Effector memory CD8-positive, alpha-beta T cell (primary cell): ENCODE results near the gene PYGO2.

Experiments used
- ATAC-seq: fragments of 150-1000 bp; cut with Tn5 transposase; replicated peaks from 2 replicates; pipeline ENCODE4 v1.10.0; 2021; ENCODE audit warnings: mild to moderate bottlenecking, moderate library complexity
- DNase-seq, 3 experiments: peaks; one replicate each; pipeline ENCODE4 v3.0.0; 2021
- H3K27ac Mint-ChIP-seq, 2 donors: one replicate each; pipeline ENCODE4 v1.8.0; 2022; ENCODE audit warnings: mild to moderate bottlenecking in 2 of 2, mixed read lengths in 2 of 2, moderate library complexity in 2 of 2
- H3K27me3 Mint-ChIP-seq, 2 donors: one replicate each; pipeline ENCODE4 v1.8.0; 2022; ENCODE audit warnings: mixed read lengths in 2 of 2
- H3K36me3 Mint-ChIP-seq: one replicate; pipeline ENCODE4 v1.8.0; 2022; ENCODE audit warnings: mild to moderate bottlenecking, moderate library complexity, mixed read lengths; ENCODE audit not compliant: insufficient read depth
- H3K4me1 Mint-ChIP-seq, 2 donors: one replicate each; pipeline ENCODE4 v1.8.0; 2022; ENCODE audit warnings: low read depth in 2 of 2, mixed read lengths in 2 of 2
- H3K4me3 Mint-ChIP-seq, 2 donors: one replicate each; pipeline ENCODE4 v1.8.0; 2022; ENCODE audit warnings: mild to moderate bottlenecking in 2 of 2, mixed read lengths in 2 of 2, moderate library complexity in 2 of 2
- H3K9me3 Mint-ChIP-seq, 2 donors: one replicate each; pipeline ENCODE4 v1.8.0; 2022; ENCODE audit warnings: mixed read lengths in 2 of 2

The PYGO2 gene

GRCh38 chr1:154970631-154971340 lies 9.2 kb upstream of the PYGO2 start, which contains the start of gene SHC1:
TSS of gene SHC1 (minus strand) at chr1:154970747. CDS start at chr1:154970526, 221 bp downstream.
- ATAC-seq (no peak), DNase-seq (no peak)
- H3K4me3 Mint-ChIP-seq, result peak within 1 kb of the TSS in 1 of 2 donors; percentile 19
- H3K36me3 Mint-ChIP-seq, result peaks cover 36% of the 10 kb centered on the region
- H3K27me3 Mint-ChIP-seq, result no peaks in the 10 kb centered on the region
- peak within 1 kb of the TSS; percentile 33 to 87 for H3K27ac Mint-ChIP-seq
- peaks cover 27 to 30% of the 10 kb centered on the region in 2 donors for H3K4me1 Mint-ChIP-seq
- no peaks in the 10 kb centered on the region for H3K9me3 Mint-ChIP-seq

GRCh38 chr1:154969860-154970452 lies 8.4 kb upstream of the PYGO2 start:
- H3K36me3 Mint-ChIP-seq, result peaks cover 36% of the 10 kb centered on the region
- no peaks in the 10 kb centered on the region for H3K27me3 Mint-ChIP-seq
- DNase-seq (no peak), ATAC-seq (no peak)
- H3K4me3 Mint-ChIP-seq, result no peak overlapping the region
- H3K27ac Mint-ChIP-seq, result peak overlapping the region; percentile 33 to 87
- H3K4me1 Mint-ChIP-seq, result peaks cover 27 to 30% of the 10 kb centered on the region in 2 donors
- H3K9me3 Mint-ChIP-seq, result no peaks in the 10 kb centered on the region

- no peak for ATAC-seq
- Mint-ChIP-seq H3K4me3 (no peak overlapping the region), H3K27me3 (no peaks in the 10 kb centered on the region), H3K36me3 (peaks cover 40% of the 10 kb centered on the region), H3K4me1 (peaks cover 27 to 30% of the 10 kb centered on the region in 2 donors), H3K9me3 (no peaks in the 10 kb centered on the region), H3K27ac (peak overlapping the region; percentile 33 to 87)
- DNase-seq, result no peak
Measured at GRCh38 chr1:154969246-154969645, 7.7 kb upstream of the PYGO2 start.

- H3K27me3 Mint-ChIP-seq, result no peaks in the 10 kb centered on the region
- peak overlapping the region; percentile 33 to 87 for H3K27ac Mint-ChIP-seq
- ATAC-seq (no peak), DNase-seq (no peak)
- H3K4me1 Mint-ChIP-seq, result peaks cover 29 to 34% of the 10 kb centered on the region in 2 donors
- H3K36me3 Mint-ChIP-seq, result peaks cover 45% of the 10 kb centered on the region
- no peaks in the 10 kb centered on the region for H3K9me3 Mint-ChIP-seq
- no peak overlapping the region for H3K4me3 Mint-ChIP-seq
Measured at GRCh38 chr1:154968731-154969130, 7.1 kb upstream of the PYGO2 start.

GRCh38 chr1:154967331-154967950 lies 5.9 kb upstream of the PYGO2 start:
- Mint-ChIP-seq H3K36me3 (peaks cover 57% of the 10 kb centered on the region), H3K27ac (peak overlapping the region in 1 of 2 donors; percentile 70), H3K4me1 (peaks cover 33 to 34% of the 10 kb centered on the region in 2 donors), H3K27me3 (no peaks in the 10 kb centered on the region), H3K9me3 (no peaks in the 10 kb centered on the region), H3K4me3 (no peak overlapping the region)
- ATAC-seq (no peak), DNase-seq (no peak)

GRCh38 chr1:154966111-154966510 lies 4.5 kb upstream of the PYGO2 start:
- H3K27ac Mint-ChIP-seq, result peak overlapping the region in 1 of 2 donors; percentile 82
- H3K4me1 Mint-ChIP-seq, result peaks cover 27 to 30% of the 10 kb centered on the region in 2 donors
- no peaks in the 10 kb centered on the region for H3K9me3 Mint-ChIP-seq
- DNase-seq, result no peak
- no peaks in the 10 kb centered on the region for H3K27me3 Mint-ChIP-seq
- H3K36me3 Mint-ChIP-seq, result peaks cover 62% of the 10 kb centered on the region
- ATAC-seq, result no peak
- H3K4me3 Mint-ChIP-seq, result no peak overlapping the region

- Mint-ChIP-seq H3K4me1 (peaks cover 23 to 41% of the 10 kb centered on the region in 2 donors), H3K36me3 (peaks cover 62% of the 10 kb centered on the region), H3K27ac (no peak overlapping the region), H3K4me3 (no peak overlapping the region), H3K9me3 (no peaks in the 10 kb centered on the region), H3K27me3 (no peaks in the 10 kb centered on the region)
- no peak for ATAC-seq
- no peak for DNase-seq
Measured at GRCh38 chr1:154964359-154964758, 2.8 kb upstream of the PYGO2 start.

- ATAC-seq (no peak), DNase-seq (no peak)
- peaks cover 20 to 36% of the 10 kb centered on the region in 2 donors for H3K4me1 Mint-ChIP-seq
- no peak overlapping the region for H3K4me3 Mint-ChIP-seq
- no peaks in the 10 kb centered on the region for H3K27me3 Mint-ChIP-seq
- peak overlapping the region; percentile 92 to 93 for H3K27ac Mint-ChIP-seq
- H3K9me3 Mint-ChIP-seq, result no peaks in the 10 kb centered on the region
- peaks cover 63% of the 10 kb centered on the region for H3K36me3 Mint-ChIP-seq
Measured at GRCh38 chr1:154963643-154964042, 2.1 kb upstream of the PYGO2 start.

- no peak for ATAC-seq
- Mint-ChIP-seq H3K4me3 (peak overlapping the region; percentile 84 to 88), H3K27ac (peak overlapping the region; percentile 92 to 93), H3K36me3 (peaks cover 62% of the 10 kb centered on the region), H3K27me3 (no peaks in the 10 kb centered on the region), H3K9me3 (no peaks in the 10 kb centered on the region), H3K4me1 (peaks cover 20 to 31% of the 10 kb centered on the region in 2 donors)
- no peak for DNase-seq
Measured at GRCh38 chr1:154962795-154963330, 1.3 kb upstream of the PYGO2 start.

- H3K36me3 Mint-ChIP-seq, result peaks cover 61% of the 10 kb centered on the region
- H3K27me3 Mint-ChIP-seq, result no peaks in the 10 kb centered on the region
- DNase-seq (no peak), ATAC-seq (peak; percentile 13)
- H3K27ac Mint-ChIP-seq, result peak overlapping the region; percentile 92 to 93
- peaks cover 20 to 33% of the 10 kb centered on the region in 2 donors for H3K4me1 Mint-ChIP-seq
- H3K9me3 Mint-ChIP-seq, result no peaks in the 10 kb centered on the region
- peak overlapping the region; percentile 84 to 88 for H3K4me3 Mint-ChIP-seq
Measured at GRCh38 chr1:154962156-154962749, 671 bp upstream of the PYGO2 start.

GRCh38 chr1:154960446-154961136 lies 991 bp downstream of the PYGO2 start:
- Mint-ChIP-seq H3K27me3 (no peaks in the 10 kb centered on the region), H3K36me3 (peaks cover 61% of the 10 kb centered on the region), H3K4me1 (peaks cover 33 to 47% of the 10 kb centered on the region in 2 donors)

GRCh38 chr1:154959426-154959780 lies 2.2 kb downstream of the PYGO2 start:
- ATAC-seq (no peak), DNase-seq (no peak)
- peak overlapping the region in 1 of 2 donors; percentile 44 for H3K27ac Mint-ChIP-seq
- no peaks in the 10 kb centered on the region for H3K27me3 Mint-ChIP-seq
- peak overlapping the region; percentile 84 to 88 for H3K4me3 Mint-ChIP-seq
- no peaks in the 10 kb centered on the region for H3K9me3 Mint-ChIP-seq
- H3K4me1 Mint-ChIP-seq, result peaks cover 45 to 59% of the 10 kb centered on the region in 2 donors
- H3K36me3 Mint-ChIP-seq, result peaks cover 69% of the 10 kb centered on the region

More at GRCh38 chr1:154960446-154961136, 991 bp downstream of the PYGO2 start:
- H3K27ac Mint-ChIP-seq, result peak overlapping the region; percentile 92 to 93
- peak overlapping the region; percentile 84 to 88 for H3K4me3 Mint-ChIP-seq
- no peaks in the 10 kb centered on the region for H3K9me3 Mint-ChIP-seq
- no peak for DNase-seq
- no peak for ATAC-seq
